ENCODE data around the gene SOHLH2.

Gene SOHLH2

DNA sequence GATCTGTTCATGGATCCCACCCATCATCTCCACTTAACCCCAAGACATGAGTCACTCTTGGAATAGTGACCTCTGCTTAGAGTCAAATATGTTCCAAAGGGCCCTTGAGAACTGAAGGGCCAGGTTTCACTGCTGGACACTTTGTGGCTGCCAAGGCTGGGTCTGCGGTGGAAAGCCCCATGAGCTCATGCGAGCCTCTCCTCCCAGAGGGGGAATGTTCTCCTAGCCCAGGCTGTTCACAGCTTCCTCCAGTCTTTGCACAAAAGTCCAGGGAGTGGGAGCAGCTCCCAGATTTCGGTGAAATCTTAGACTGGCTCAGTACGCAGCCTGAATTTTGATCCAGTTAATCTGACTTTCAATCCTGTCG is 82.4 kb downstream of the SOHLH2 start:
- H3K4me1 ChIP-seq: no peaks in the 10 kb centered on the region
- no peak overlapping the region for H3K27ac ChIP-seq
- H3K4me2 ChIP-seq (ENCODE audit: low read length): no peak overlapping the region
- H3K9me3 ChIP-seq (ENCODE audit: control insufficient read depth, low read length): no peaks in the 10 kb centered on the region
- TF ChIP-seq, protein P1, sequence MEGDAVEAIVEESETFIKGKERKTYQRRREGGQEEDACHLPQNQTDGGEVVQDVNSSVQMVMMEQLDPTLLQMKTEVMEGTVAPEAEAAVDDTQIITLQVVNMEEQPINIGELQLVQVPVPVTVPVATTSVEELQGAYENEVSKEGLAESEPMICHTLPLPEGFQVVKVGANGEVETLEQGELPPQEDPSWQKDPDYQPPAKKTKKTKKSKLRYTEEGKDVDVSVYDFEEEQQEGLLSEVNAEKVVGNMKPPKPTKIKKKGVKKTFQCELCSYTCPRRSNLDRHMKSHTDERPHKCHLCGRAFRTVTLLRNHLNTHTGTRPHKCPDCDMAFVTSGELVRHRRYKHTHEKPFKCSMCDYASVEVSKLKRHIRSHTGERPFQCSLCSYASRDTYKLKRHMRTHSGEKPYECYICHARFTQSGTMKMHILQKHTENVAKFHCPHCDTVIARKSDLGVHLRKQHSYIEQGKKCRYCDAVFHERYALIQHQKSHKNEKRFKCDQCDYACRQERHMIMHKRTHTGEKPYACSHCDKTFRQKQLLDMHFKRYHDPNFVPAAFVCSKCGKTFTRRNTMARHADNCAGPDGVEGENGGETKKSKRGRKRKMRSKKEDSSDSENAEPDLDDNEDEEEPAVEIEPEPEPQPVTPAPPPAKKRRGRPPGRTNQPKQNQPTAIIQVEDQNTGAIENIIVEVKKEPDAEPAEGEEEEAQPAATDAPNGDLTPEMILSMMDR (IDR thresholded peaks at IDR 0.05): no peak
- no peak overlapping the region for H3K9ac ChIP-seq
- H2AFZ ChIP-seq: peak overlapping the region; percentile 77
- no peaks in the 10 kb centered on the region for H3K27me3 ChIP-seq (ENCODE audit: control insufficient read depth, insufficient read depth, low read length)
- no peaks in the 10 kb centered on the region for H3K79me2 ChIP-seq
- no peaks in the 10 kb centered on the region for H3K36me3 ChIP-seq (ENCODE audit: control insufficient read depth, insufficient read depth, low read length)
- H3K4me3 ChIP-seq (ENCODE audit: low read depth, low read length): no peak overlapping the region

DNA sequence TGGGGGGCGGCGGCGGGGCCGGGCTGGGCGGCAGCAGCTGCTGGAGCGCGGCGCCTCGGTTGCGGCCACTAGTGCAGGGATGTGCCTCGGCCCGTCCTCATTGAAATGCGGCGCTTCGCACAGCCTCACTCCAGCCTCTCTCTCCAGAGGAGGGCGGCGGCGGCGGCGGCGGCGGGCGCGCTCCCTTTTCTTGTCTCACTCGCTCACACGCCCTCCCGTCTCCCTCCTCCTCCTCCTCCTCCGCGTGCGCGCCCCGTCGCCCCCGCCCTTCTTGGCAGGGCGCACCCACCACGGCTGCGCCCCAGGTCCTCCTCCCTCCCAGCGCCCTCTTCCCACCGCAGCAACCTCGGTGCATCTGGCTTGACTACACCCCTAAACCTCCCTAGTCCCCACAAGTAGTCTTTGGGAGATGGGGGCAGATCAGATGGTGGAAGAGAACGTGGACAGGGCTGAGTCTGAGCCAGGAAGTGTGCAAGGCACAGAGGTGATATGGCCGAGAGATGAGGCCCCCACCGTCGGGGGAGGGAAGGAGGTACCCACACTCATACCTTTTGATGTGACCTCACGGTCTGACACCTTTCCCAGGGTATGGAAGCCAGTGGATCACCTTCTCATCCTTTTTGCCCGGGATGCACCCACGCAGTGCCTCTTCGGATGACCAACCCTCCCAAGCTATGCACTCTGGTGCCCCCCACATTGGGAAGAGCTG is 83.0 kb downstream of the SOHLH2 start, which contains the start of gene DCLK1:
DCLK1 (minus strand) TSS at position 161 of the 709 bp plus-strand sequence.
- H3K9me3 ChIP-seq (ENCODE audit: control insufficient read depth, low read length): no peaks in the 10 kb centered on the region
- H3K27ac ChIP-seq: peak within 1 kb of the TSS; percentile 39
- TF ChIP-seq, protein P1 (IDR thresholded peaks at IDR 0.05): no peak
- H3K36me3 ChIP-seq (ENCODE audit: control insufficient read depth, insufficient read depth, low read length): no peaks in the 10 kb centered on the region
- H3K79me2 ChIP-seq: peaks cover 2% of the 10 kb centered on the region
- H3K4me1 ChIP-seq: no peaks in the 10 kb centered on the region
- H3K4me3 ChIP-seq (ENCODE audit: low read depth, low read length): peak within 1 kb of the TSS; percentile 29
- H3K4me2 ChIP-seq (ENCODE audit: low read length): peak within 1 kb of the TSS; percentile 76
- no peaks in the 10 kb centered on the region for H3K27me3 ChIP-seq (ENCODE audit: control insufficient read depth, insufficient read depth, low read length)
- H2AFZ ChIP-seq: peak within 1 kb of the TSS; percentile 77
- no peak within 1 kb of the TSS for H3K9ac ChIP-seq

- H3K9ac ChIP-seq: no peak overlapping the region
- no peaks in the 10 kb centered on the region for H3K9me3 ChIP-seq (ENCODE audit: control insufficient read depth, low read length)
- H3K4me2 ChIP-seq (ENCODE audit: low read length): peak overlapping the region; percentile 46
- H3K27me3 ChIP-seq (ENCODE audit: control insufficient read depth, insufficient read depth, low read length): no peaks in the 10 kb centered on the region
- peak overlapping the region; percentile 22 for H3K4me3 ChIP-seq (ENCODE audit: low read depth, low read length)
- no peaks in the 10 kb centered on the region for H3K36me3 ChIP-seq (ENCODE audit: control insufficient read depth, insufficient read depth, low read length)
- TF ChIP-seq, protein P1 (IDR thresholded peaks at IDR 0.05): no peak
- no peak overlapping the region for H3K27ac ChIP-seq
- no peaks in the 10 kb centered on the region for H3K4me1 ChIP-seq
- H3K79me2 ChIP-seq: peaks cover 2% of the 10 kb centered on the region
- H2AFZ ChIP-seq: peak overlapping the region; percentile 64
Measured at GRCh38 chr13:36130552-36131221, 83.7 kb downstream of the SOHLH2 start.

DNA sequence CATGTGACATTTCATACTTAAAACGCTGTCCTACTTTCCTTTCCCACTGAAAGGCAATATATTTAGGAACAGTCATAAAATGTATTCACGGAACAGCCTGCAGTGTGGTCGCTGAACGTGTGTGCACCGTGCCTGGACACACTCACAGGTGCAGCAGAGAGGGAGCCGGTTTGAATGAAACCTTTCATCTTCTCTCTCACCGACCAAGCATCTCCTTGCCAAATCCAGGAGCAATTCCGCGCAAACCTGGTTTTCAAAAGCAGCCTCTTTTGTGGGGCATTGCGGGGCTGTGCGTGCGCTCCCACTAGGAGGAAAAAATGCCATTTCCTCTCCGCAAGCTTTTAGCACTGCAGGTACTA is 84.2 kb downstream of the SOHLH2 start:
- Histone ChIP-seq H3K4me3 (ENCODE audit: low read depth, low read length) (peak overlapping the region; percentile 22), H3K27ac (no peak overlapping the region), H3K79me2 (peaks cover 2% of the 10 kb centered on the region), H3K9me3 (ENCODE audit: control insufficient read depth, low read length) (no peaks in the 10 kb centered on the region), H2AFZ (peak overlapping the region; percentile 64), H3K27me3 (ENCODE audit: control insufficient read depth, insufficient read depth, low read length) (no peaks in the 10 kb centered on the region), H3K9ac (no peak overlapping the region), H3K4me2 (ENCODE audit: low read length) (peak overlapping the region; percentile 46), H3K36me3 (ENCODE audit: control insufficient read depth, insufficient read depth, low read length) (no peaks in the 10 kb centered on the region), H3K4me1 (no peaks in the 10 kb centered on the region)
- TF ChIP-seq, protein P1 (IDR thresholded peaks at IDR 0.05): no peak
